HL-60/S4 (cell line): Measurements from ENCODE around the gene LRBA.

Source experiments
- in situ Hi-C: fragments of 300-500 bp; cut with MboI; formaldehyde crosslinking; loops from 2 replicates; pipeline ENCODE4 v1.14.3; 2022; ENCODE audit warnings: low sequenced_read_pairs

Gene LRBA

DNA sequence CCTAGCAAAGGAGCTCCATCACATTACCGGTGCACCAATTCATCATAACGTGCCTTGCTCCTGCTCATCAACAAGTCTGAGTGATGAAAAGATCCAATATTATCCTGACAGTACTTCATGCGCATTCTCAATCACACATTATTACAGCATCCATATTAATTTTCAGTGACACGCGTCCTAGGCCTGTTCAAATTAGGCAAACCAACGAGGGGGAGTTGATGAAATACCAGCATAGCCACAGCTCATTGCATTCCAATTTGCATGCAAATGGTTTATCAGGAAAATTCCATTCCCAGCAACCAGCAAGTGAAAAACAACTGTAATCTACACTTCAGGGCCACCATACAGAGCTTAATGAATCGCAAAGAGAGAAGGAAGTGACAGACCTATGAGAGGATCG, 699.9 kb downstream of the LRBA start:
- in situ Hi-C loops = no loop called here

DNA sequence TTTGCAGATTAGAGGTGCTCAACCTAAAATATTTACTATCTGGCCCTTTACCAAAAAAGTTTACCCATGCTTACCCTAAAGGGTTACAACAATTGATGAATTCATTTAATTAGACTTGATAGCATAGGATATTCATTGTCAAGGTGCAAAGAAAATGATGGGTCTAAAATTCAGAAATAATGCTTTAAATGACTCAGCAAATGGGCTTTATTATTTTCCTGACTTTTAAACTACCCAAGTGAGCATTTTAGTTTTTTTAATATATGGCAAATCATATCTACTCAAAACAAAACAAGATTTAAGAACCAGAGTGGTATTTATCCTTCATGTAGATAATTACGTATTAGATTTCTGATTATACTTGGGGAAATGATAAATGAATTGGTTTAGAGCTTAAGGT, 701.1 kb downstream of the LRBA start:
- in situ Hi-C loops = no loop called here

DNA sequence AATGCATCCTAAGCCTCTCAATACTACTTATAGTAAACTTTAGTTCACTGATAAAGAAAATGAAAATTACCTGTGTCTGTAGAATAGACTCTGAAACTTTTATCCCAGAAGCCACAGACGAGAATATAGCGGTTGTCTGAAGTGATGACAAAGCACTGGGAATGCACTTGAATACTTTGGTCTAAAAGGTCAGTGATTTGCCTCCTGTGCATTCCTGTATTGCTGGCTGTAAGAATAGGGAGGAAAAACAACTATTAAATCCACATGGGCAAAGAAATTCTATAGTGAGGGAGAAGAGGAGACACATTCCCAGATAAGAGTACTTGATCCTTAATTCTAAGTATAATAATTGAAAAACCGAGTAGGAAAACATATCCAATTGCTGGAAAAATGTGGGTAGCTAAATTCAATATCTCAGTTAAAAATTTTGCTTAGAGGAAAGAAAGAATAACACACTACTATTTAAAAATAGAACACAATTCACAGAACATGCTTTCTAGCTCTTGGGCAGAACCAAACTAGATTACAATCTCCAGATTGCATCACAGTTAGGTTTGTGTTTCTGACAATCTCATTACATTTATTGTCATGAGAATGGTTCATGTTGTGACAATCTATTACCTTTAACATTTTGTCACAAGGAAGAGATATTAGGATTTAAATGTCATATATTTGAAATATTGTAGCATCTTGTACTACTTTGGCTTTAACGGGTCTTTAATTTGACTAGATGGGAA, 704.8 kb downstream of the LRBA start:
- in situ Hi-C loops = no loop called here

DNA sequence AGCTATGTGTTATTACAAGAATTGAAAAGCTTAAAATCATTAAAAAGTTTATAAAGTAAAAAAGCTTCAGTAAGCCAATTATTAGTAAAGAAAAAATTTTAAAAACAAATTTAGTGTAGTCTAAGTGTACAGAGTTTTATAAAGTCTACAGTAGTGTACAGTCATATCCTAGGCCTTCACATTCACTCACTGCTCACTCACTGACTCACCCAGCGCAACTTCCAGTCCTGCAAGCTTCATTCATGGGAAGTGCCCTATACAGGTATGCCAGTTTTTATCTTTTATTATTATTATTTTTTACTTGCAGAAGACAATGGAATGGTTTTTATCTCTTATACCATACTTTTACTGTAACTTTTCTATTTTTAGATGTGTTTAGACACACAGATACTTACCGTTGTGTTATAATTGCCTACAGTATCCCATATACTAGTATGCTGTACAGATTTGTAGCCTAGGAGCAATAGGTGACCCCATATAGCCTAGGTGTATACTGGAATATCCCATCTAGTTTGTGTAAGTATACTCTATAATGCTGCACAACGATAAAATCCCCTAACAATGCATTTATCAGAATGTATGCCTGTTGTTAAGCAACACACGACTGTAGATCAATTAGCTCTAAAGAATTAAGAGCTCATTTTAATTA, 706.1 kb downstream of the LRBA start:
- in situ Hi-C loops = no loop called here

DNA sequence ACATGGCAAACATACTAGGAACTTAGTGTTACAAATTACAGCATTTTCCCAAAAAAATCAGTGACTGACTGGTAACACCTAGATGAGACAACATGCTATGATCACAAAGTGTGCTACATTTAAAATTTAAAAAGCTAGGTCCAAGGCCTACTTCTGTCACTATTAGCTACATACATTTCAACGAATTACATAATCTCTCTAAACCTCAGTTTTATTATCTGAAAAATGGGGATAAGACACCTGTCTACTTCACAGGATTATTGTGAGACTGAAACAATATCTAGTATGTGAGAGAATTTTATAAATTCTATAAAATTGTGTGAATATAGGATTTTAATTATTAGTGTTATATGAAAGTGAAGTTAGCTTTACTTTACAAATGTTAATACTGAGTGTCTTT, 708.4 kb downstream of the LRBA start:
- in situ Hi-C loops = no loop called here

DNA sequence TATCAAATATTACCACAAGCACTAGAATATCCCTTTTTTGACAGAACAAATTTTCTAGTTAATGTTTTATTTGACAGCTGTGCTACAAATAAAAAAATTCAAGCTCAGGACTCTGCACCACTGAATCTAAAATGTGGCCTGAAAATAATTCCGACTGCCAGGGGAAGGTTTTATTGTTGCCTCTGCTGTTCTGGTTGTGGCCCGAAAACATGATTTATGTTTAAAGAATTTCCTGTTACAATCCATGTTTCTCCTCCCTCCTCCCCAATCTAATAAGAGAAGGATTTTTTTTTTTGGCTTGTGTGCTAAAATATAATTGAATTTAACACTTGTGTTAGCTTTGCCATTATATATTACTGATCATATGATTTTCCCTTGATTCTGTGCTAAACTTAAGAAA, 709.1 kb downstream of the LRBA start:
- in situ Hi-C loops = no loop called here

DNA sequence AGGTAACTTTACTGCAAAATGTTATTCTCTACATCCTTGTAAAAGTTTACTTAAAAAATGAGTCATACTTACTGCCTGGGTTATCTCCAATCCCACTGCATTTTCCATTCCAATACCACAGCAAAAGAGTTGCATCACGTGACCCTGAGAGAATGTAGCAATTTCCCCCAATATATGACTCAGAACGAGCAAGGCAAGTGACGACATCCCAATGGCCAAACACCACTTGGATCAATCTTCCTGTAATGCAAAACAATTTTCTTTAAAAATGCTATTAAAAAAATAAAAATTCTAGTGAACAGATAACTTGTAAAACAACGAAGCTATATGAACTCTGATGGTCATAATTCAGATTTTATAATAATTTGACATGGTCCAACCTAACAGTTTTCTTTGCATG, 712.5 kb downstream of the LRBA start:
- in situ Hi-C loops = no loop called here

DNA sequence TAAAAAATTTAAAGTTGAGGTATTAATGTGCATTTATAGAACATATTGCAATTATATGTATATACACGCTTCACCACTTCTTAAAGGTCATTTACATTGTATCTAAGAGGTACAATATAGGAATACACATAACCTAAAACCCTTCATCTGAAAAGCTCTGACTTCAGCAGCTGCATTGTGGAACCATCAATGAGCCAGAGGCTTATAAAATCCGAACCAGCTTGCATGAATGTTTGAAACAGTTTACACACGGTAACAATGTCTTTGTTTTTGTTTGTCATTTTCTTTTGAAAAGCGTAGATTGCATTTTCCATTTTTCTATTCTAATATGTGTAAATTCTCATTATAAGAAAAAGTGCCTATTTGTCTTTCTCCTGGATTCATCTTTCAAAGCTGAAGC, 715.3 kb downstream of the LRBA start:
- in situ Hi-C loops = loop anchor here (10.0 kb wide), 1 partner anchor 575 kb away; no protein-coding TSS in a partner anchor

DNA sequence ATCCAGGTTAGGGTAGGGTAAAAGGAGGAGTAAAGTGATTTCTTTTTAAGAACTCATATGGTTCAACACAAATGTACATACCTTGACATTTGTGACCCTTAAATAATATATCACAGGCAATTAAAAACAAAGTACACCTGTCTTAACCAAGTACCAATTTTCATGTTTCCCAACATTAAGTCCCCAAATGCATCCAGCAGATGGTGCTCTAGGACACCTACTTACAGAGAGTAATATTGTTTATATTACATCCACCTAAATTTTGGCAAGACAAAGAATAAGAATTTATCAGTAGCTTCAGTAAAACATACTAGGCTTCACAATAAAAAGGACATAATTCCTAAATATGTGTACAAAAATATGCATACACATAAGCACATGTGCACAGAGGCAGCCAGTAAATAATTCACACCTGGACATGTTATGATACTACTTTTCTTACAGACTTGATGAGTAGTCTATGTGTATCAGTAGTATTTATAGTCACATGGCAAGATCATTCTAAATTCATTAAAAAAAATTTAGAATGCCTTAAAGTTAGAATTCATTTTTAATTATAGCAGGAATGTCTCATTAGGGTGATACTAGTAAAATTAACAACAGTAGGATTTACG, 717.1 kb downstream of the LRBA start:
- in situ Hi-C loops = loop anchor here (10.0 kb wide), 1 partner anchor 577 kb away; no protein-coding TSS in a partner anchor

DNA sequence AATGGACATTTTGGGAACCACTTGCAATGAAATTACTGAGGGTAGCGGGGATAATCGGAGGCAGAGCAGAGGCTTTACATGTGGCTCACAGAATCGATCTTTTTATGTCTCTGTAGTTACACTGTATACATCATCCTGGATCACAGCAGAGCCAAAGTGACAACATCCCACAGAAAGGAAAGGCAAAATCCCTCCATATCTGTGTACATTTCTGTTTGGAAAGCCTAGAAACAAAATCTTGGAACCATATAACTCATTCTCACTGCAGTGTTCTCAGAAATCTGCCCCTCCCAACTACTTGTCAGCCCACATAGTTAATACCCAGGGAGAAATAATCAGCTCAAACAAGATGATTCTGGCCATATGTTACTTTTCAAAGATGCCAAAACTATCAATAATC, 725.2 kb downstream of the LRBA start:
- in situ Hi-C loops = loop anchor here (10.0 kb wide), 1 partner anchor 585 kb away; no protein-coding TSS in a partner anchor

DNA sequence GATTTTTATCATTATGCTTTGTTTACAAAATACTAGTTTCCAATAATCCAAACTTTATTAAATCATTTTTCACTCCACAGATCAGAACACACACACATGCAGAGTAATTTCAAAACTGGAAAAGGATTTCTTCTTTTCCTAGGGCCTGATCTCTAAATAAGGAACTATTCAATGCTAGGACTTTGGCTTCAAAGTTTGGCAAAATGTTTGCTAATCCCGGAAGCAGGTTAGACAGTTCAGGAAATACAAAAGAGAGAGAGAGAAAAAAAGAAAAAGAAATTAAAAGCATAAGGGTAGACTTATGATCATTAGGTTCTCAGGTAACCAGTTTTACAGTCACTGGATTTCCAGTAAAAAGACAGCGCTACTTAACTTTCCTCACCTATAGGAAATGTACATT, 725.9 kb downstream of the LRBA start:
- in situ Hi-C loops = no loop called here

DNA sequence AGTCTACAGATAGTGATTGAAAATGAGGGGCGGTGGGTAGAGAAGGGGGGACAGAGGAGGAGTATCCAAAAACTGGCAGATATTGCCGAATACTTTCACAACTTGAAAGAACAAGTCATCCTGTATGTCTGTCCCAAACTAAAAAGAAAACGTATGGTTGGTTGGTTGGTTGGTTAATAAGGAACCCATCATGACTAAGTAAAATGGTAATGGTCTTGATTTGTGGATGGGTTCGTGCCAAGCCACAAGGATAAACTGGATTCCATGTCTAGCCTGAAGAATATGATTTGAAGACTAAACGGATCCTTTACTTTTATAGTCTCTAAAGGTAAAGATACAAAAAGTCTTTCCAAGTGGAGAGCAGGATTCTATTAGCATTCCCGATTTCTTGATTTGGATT, 728.4 kb downstream of the LRBA start:
- in situ Hi-C loops = no loop called here

DNA sequence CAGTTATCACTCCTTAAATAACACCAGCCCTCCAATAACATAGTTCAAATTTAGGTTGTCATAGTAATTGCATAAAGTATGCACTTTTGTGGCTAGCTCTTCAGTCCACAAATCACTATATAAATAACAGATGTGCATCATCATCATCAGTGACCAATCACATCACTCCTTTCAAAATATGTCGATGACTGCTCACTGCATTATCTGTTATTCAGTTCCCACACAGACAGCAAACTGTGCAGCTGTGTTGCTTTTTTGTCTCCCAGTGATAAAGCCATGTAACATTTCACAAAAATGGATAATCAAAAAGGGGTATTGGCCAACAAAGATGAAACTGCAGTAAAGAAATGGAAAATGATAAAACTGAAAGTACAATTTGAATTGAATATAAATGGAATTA, 731.4 kb downstream of the LRBA start:
- in situ Hi-C loops = no loop called here

DNA sequence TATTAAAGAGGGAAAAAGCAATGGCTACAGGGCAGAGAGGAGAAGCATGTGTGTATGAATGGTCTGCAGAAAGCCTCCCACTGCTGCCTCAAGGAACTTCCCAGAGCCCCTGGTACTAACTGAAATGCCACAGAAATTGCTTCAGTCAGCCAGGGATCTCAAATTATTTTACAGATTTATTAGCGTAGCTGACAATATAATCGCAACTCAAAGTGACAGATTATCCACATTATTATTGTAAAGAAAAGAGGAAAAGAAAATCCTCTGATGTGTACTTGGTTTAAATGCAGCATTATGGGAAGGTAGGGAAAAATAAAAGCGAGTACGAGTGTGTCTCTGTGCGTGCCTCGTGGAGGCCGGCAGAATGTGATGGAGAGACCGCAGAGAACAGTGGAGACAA, 734.1 kb downstream of the LRBA start:
- in situ Hi-C loops = no loop called here

DNA sequence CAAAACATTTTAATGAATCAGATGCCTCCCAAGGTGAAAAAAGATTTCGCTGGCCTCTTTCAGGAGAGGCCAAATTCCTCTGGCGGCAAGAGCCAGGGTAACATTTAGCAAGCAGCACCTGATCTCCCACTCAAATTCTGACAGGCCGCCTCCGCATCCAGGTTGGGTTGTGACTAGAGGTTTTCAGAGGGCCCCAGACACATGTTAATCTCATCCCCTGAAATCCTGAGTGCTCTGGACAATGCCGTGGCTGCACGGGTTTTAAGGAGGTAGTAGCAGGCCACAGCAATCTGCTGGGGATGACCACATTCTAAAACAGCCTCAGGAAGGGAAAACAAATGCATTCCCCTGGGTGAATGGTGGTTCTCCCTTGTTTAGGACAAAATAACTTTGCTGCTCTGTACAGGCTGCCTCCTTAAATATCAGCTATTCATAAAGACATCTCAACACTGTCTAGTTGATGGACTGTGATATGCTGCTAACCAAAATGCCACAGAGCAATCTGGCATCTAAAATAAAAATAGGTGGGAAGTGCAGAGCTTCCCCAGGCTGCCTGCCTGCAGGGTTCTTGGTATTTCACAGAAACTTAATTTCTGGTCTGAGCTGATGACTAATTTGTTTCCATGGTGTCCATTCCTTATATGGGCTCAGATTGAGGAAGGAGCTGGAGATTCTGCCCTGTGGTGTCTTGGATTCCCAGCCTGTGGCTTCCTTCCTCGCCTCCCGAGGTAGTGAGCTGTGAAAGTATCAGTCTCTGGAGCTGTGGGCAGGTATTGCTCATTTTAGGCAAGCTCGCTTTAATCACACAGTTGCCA, 734.8 kb downstream of the LRBA start:
- in situ Hi-C loops = no loop called here

DNA sequence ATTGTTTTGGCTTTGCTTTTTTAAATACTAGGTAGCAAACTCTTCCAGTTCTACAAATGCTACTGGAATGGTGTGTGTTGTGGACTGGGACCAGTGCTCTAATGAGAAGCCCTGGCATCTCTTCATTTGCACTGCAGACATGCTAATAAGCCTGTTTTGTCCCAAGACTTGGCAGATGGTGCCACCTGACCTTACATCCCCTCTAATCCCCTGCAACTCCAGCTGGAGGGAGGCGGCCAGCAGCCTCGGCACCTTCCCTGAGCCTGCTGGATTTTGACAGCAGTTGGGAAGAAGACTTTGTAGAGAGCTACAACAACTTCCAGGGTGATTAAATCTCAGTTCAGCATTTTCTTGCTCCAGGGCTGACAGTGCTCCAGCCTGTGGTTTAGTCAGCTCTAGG, 736.9 kb downstream of the LRBA start:
- in situ Hi-C loops = no loop called here

DNA sequence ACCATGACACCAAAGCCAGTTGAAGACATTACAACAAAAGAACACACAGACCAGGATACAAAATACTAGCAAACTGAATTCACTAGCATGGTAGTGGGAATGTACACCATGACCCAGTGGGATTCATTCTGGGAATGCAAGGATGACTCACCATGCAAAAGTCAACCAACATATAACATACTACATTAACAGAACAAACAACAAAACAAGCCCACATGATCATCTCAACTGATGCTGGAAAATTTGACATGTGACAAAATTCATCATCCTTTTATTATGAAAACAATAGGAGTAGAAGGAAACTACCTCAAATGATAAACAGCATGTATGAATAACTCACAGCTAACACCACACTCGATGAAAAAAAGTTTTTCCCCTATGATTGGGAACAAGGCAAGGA, 746.6 kb downstream of the LRBA start:
- in situ Hi-C loops = no loop called here

DNA sequence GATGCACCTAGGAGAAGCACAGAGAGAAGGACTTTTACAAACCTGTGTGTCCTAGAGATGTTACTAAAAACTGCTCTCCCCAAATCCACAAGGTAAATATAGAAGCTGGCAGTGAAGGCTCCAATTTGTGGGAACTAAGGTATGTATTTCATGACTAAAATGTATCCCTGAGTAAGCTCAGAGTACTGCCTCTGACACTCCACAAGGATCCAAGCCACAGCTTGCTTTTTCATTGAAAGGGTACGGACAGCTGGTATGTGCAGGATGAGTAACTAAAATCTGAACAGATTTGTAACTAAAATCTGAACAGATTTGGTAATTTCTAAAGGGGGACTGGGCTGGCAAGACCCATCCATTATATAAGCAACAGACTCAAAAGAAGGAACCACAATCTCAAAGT, 749.3 kb downstream of the LRBA start:
- in situ Hi-C loops = no loop called here

DNA sequence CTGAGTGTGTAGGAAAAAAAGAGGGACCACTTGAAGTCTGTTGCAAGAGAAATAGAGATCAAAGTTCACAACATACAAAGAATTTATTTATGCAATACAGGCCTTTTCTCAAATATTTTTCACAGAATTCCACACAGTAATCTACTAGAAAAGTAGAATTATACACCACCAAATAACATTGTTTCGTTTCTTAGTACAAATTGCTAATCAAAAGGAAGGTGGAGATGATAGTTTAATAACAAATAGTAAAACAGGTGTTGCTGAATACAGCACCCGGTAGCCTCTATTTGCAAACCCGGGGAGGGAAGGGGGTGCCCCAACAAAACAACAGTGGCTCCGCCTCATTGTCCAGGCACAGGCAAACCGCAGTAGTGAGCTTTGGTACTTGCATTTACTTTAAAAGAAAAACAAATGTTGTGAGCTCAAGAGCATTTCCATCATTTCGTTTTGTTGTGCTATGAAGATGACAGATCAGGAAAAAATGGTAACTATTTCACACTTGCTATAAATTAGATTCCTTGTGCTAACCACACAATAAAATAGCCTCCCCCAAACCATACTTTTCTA, 750.4 kb downstream of the LRBA start:
- in situ Hi-C loops = no loop called here

DNA sequence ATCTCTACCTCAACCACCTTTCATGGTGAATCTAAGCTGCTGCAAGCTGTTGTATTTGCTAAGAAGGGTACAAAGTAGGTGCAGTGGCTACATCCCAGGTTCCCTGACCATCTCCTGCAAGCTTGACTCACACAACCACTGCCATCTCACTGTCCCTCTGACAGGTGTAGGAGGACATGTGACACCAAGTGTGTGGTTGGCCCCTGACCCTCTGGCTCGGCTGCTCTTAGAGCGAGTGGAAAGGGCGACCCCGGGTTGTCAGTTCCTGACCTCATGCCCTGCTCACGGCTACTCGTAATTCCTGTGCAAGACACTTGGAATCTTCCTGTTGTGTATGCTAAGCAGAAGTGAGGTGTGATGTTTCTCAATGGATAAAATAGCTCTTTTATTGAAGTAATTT, 752.5 kb downstream of the LRBA start:
- in situ Hi-C loops = no loop called here

DNA sequence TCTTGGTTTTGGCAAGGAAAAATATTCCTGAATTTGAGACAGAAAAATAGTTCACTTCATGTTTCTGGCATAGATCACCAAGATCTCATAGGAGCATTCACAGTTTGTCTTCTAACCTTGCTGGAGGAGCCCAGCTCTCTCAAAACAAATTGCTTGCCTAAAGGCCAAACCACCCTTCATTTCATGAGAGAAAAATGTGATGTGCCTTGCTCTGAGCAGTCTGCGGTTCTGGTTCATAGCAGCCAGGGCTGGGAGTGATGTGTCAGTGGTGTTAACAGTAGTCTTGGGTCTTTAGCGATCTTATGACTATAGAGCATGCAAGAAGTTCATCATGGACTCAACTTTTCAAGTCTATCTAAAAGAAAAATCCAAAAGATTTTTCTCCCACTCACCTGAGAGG, 753.5 kb downstream of the LRBA start:
- in situ Hi-C loops = no loop called here
